HG02763 (cell line): ENCODE data around the gene TOPORS.
A peak's percentile ranks its signal among the peaks of the same experiment; 100 is the strongest.
"Not testable (repeated sequence)": the region's sequence is repeated elsewhere in the genome, so short reads cannot be mapped to it uniquely, and the experiment has no call there.

Source experiments
- ATAC-seq: cut with Tn5 transposase; IDR thresholded peaks from one replicate; pipeline ENCODE4 v1.9.1; 2021; ENCODE audit warnings: mild to moderate bottlenecking, moderate library complexity; ENCODE audit not compliant: unreplicated experiment

TOPORS gene

GRCh38 chr9:32552172-32552872, at the start of gene TOPORS, which contains the start of gene SMIM27:
TOPORS (minus strand) TSS chr9:32552586; CDS start chr9:32552436, 150 bp downstream.
SMIM27 (plus strand) TSS chr9:32552327; CDS start chr9:32552435, 108 bp downstream.
- peak; percentile 65 for ATAC-seq

GRCh38 chr9:32599021-32599420, 46.6 kb upstream of the TOPORS start:
- ATAC-seq = not testable (repeated sequence)

- no peak for ATAC-seq
These were observed 44.5 kb upstream of the TOPORS start for GRCh38 chr9:32596936-32597335.

- ATAC-seq = no peak
These were observed 43.9 kb upstream of the TOPORS start for GRCh38 chr9:32596096-32596865.

- ATAC-seq = no peak
These were observed 38.5 kb upstream of the TOPORS start for GRCh38 chr9:32590898-32591297.

GRCh38 chr9:32590476-32590875, 38.1 kb upstream of the TOPORS start:
- ATAC-seq = no peak

GRCh38 chr9:32589083-32589723, 36.8 kb upstream of the TOPORS start:
- no peak for ATAC-seq

GRCh38 chr9:32587901-32588300, 35.5 kb upstream of the TOPORS start:
- no peak for ATAC-seq

- ATAC-seq = no peak
These were observed 32.4 kb upstream of the TOPORS start for GRCh38 chr9:32584784-32585183.

GRCh38 chr9:32581512-32582143, 29.2 kb upstream of the TOPORS start:
- ATAC-seq = no peak

- no peak for ATAC-seq
These were observed 28.4 kb upstream of the TOPORS start for GRCh38 chr9:32580631-32581300.

GRCh38 chr9:32579706-32580331, 27.4 kb upstream of the TOPORS start:
- ATAC-seq = no peak

- no peak for ATAC-seq
These were observed 26.6 kb upstream of the TOPORS start for GRCh38 chr9:32578976-32579375.

GRCh38 chr9:32577316-32577715, 24.9 kb upstream of the TOPORS start:
- ATAC-seq = no peak

GRCh38 chr9:32574858-32575257, 22.5 kb upstream of the TOPORS start:
- no peak for ATAC-seq

- no peak for ATAC-seq
These were observed 21.4 kb upstream of the TOPORS start for GRCh38 chr9:32573821-32574220.

GRCh38 chr9:32572900-32573523, 20.6 kb upstream of the TOPORS start, which contains the start of gene NDUFB6:
NDUFB6 (minus strand) TSS chr9:32573159; CDS start chr9:32573060, 99 bp downstream.
- peak; percentile 79 for ATAC-seq

GRCh38 chr9:32571969-32572899, 19.8 kb upstream of the TOPORS start:
- peak; percentile 87 for ATAC-seq

GRCh38 chr9:32570262-32570661, 17.9 kb upstream of the TOPORS start:
- ATAC-seq = no peak
